ENCODE data around the gene ANKRD24. TPM values are rescaled to one million over a fixed set of nuclear protein-coding genes. Genes with fewer than 3 reads are reported as not detected.

The ANKRD24 gene
- total RNA-seq, 1 experiment from 2014 or later = 0.26 TPM

- no peaks in the 10 kb centered on the region for H3K9me3 ChIP-seq (ENCODE audit: control insufficient read depth, insufficient read depth, low read depth, low read length)
- ATAC-seq (no peak), DNase-seq (ENCODE audit: low read depth, low spot score) (no peak)
- CTCF ChIA-PET = no interaction called here
- H3K4me1 ChIP-seq (ENCODE audit: control insufficient read depth, insufficient read depth, low read length) = peaks cover 4% of the 10 kb centered on the region; the same call in 1 of the 2 replicates
- in situ Hi-C loops (cut with HindIII; ENCODE audit: low pct_unique_long_range_greater_than_20kb, low sequenced_read_pairs) (no loop called here), intact Hi-C loops (cut with micrococcal nuclease; ENCODE audit: unreplicated experiment) (no loop called here)
- POLR2A ChIA-PET = no interaction called here
- H3K27me3 ChIP-seq (ENCODE audit: control insufficient read depth, insufficient read depth, low read length) = no peaks in the 10 kb centered on the region
- TF ChIP-seq CTCF (IDR thresholded peaks at IDR 0.05) (no peak), TCF7L2 (IDR thresholded peaks at IDR 0.05; ENCODE audit: low read depth, low read length) (no peak), POLR2AphosphoS5 (IDR thresholded peaks at IDR 0.05; ENCODE audit: low read depth, low read length) (no peak), SIN3A (IDR thresholded peaks at IDR 0.05; ENCODE audit: borderline replicate concordance, insufficient read depth, low read depth, low read length) (no peak), REST (IDR thresholded peaks at IDR 0.05; ENCODE audit: insufficient read depth in 1 of 2, low read depth in 2 of 2, low read length in 1 of 2) (no peak)
- no peak overlapping the region for H3K4me3 ChIP-seq (ENCODE audit: low read depth in 2 of 2, low read length in 2 of 2)
- no peak overlapping the region for H3K27ac ChIP-seq (ENCODE audit: low read length)
- no TSS peak for BruUV-seq (replicated peaks)
- H3K36me3 ChIP-seq (ENCODE audit: control insufficient read depth, insufficient read depth, low read length) = no peaks in the 10 kb centered on the region
Observed at GRCh38 chr19:4152241-4152998, 30.1 kb upstream of the ANKRD24 start.

GRCh38 chr19:4154571-4155312, 27.7 kb upstream of the ANKRD24 start:
- no peak for ATAC-seq
- intact Hi-C loops (cut with micrococcal nuclease; ENCODE audit: unreplicated experiment) = no loop called here
- no peak for DNase-seq (ENCODE audit: low read depth, low spot score)
- no peak overlapping the region for H3K27ac ChIP-seq (ENCODE audit: low read length)
- no peaks in the 10 kb centered on the region for H3K9me3 ChIP-seq (ENCODE audit: control insufficient read depth, insufficient read depth, low read depth, low read length)
- TF ChIP-seq POLR2AphosphoS5 (IDR thresholded peaks at IDR 0.05; ENCODE audit: low read depth, low read length) (no peak), REST (IDR thresholded peaks at IDR 0.05; ENCODE audit: insufficient read depth in 1 of 2, low read depth in 2 of 2, low read length in 1 of 2) (no peak), TCF7L2 (IDR thresholded peaks at IDR 0.05; ENCODE audit: low read depth, low read length) (no peak), SIN3A (IDR thresholded peaks at IDR 0.05; ENCODE audit: borderline replicate concordance, insufficient read depth, low read depth, low read length) (no peak), CTCF (IDR thresholded peaks at IDR 0.05) (no peak)
- ChIA-PET POLR2A (no interaction called here), CTCF (interaction anchor here (0.6 kb wide), 2 partner anchors 148 to 413 kb away, joined by 5 to 9 read pairs; no protein-coding TSS in a partner anchor)
- BruUV-seq (replicated peaks) = no TSS peak
- no peaks in the 10 kb centered on the region for H3K27me3 ChIP-seq (ENCODE audit: control insufficient read depth, insufficient read depth, low read length)
- H3K36me3 ChIP-seq (ENCODE audit: control insufficient read depth, insufficient read depth, low read length) = no peaks in the 10 kb centered on the region
- in situ Hi-C loops (cut with HindIII; ENCODE audit: low pct_unique_long_range_greater_than_20kb, low sequenced_read_pairs) = no loop called here
- peaks cover under 1% of the 10 kb centered on the region; the same call in 1 of the 2 replicates for H3K4me1 ChIP-seq (ENCODE audit: control insufficient read depth, insufficient read depth, low read length)
- H3K4me3 ChIP-seq (ENCODE audit: low read depth in 2 of 2, low read length in 2 of 2) = no peak overlapping the region
